GM18867 (cell line): Measurements from ENCODE around the gene SKAP1.

Experiments
- ATAC-seq: cut with Tn5 transposase; IDR thresholded peaks from one replicate; pipeline ENCODE4 v1.9.1; 2021; ENCODE audit warnings: mild to moderate bottlenecking, moderate library complexity; ENCODE audit not compliant: unreplicated experiment

Gene SKAP1

GRCh38 chr17:48084932-48085331, 345.1 kb downstream of the SKAP1 start:
- no peak for ATAC-seq
